ENCODE measurements around the gene ADM2. TPM values are rescaled to one million over a fixed set of nuclear protein-coding genes. Genes with fewer than 3 reads are reported as not detected.

ADM2 gene
- total RNA-seq, 6 donors from 2014 or later: 0.30 to 3.1 (median 1.6) TPM

- DNase-seq (peak; percentile 96 to 100), ATAC-seq (ENCODE audit: low FRiP score in 2 of 2) (peak; percentile 72 to 74)
- Histone ChIP-seq H3K4me1 (peaks cover 35 to 60% (median 41%) of the 10 kb centered on the region in 4 donors), H3K27me3 (no peaks in the 10 kb centered on the region), H3K4me3 (peak within 1 kb of the TSS; percentile 69 to 94 (median 82)), H3K9me3 (no peaks in the 10 kb centered on the region), H3K27ac (peak within 1 kb of the TSS; percentile 95 to 100 (median 98)), H3K36me3 (peaks cover 16 to 41% (median 31%) of the 10 kb centered on the region in 4 donors)
- 0 to 1% methylated on average over 2 to 45 of the region's 84 CpGs for WGBS, 2 donors
- TF ChIP-seq CTCF (IDR thresholded peaks at IDR 0.05): peak in 4 of 6 experiments; percentile 58 to 76 (median 60)
- no peak for TF ChIP-seq EP300 (IDR thresholded peaks at IDR 0.05)
- peak; percentile 88 to 89 for TF ChIP-seq POLR2AphosphoS5 (IDR thresholded peaks at IDR 0.05)
- peak in 3 of 4 donors; percentile 62 to 91 (median 73) for TF ChIP-seq POLR2A (IDR thresholded peaks at IDR 0.05)
These were observed 43.9 kb downstream of the ADM2 start, which contains the start of gene SCO2 for GRCh38 chr22:50525104-50525857. Gene SCO2, minus strand, starts transcription at chr22:50525598. Its CDS starts 1,187 bp downstream, at chr22:50524411.

GRCh38 chr22:50525858-50526107, 44.4 kb downstream of the ADM2 start:
- no peaks in the 10 kb centered on the region for H3K27me3 ChIP-seq

GRCh38 chr22:50526108-50526833, 44.9 kb downstream of the ADM2 start:
- 2 to 8% methylated on average over 2 to 38 of the region's 77 CpGs for WGBS, 2 donors
- peaks cover 16 to 32% (median 28%) of the 10 kb centered on the region in 4 donors for H3K36me3 ChIP-seq
- peak overlapping the region; percentile 69 to 93 (median 74) for H3K4me3 ChIP-seq
- H3K4me1 ChIP-seq: peaks cover 39 to 70% (median 44%) of the 10 kb centered on the region in 4 donors
- peak; percentile 84 to 97 for DNase-seq
- H3K27ac ChIP-seq: peak overlapping the region; percentile 95 to 100 (median 98)
- TF ChIP-seq CTCF (IDR thresholded peaks at IDR 0.05) (peak; percentile 72 to 94 (median 92)), POLR2A (IDR thresholded peaks at IDR 0.05) (peak in 1 of 4 donors; percentile 25), EP300 (IDR thresholded peaks at IDR 0.05) (no peak), POLR2AphosphoS5 (IDR thresholded peaks at IDR 0.05) (peak in 1 of 2 donors; percentile 71)
- no peaks in the 10 kb centered on the region for H3K9me3 ChIP-seq
- no peaks in the 10 kb centered on the region for H3K27me3 ChIP-seq
- ATAC-seq (ENCODE audit: low FRiP score in 2 of 2): peak; percentile 27 to 56

More at GRCh38 chr22:50525858-50526107, 44.4 kb downstream of the ADM2 start:
- ATAC-seq (ENCODE audit: low FRiP score in 2 of 2): no peak
- H3K36me3 ChIP-seq: peaks cover 16 to 37% (median 30%) of the 10 kb centered on the region in 4 donors
- peaks cover 39 to 65% (median 44%) of the 10 kb centered on the region in 4 donors for H3K4me1 ChIP-seq
- H3K9me3 ChIP-seq: no peaks in the 10 kb centered on the region
- peak overlapping the region; percentile 69 to 93 (median 74) for H3K4me3 ChIP-seq
- DNase-seq: no peak
- peak overlapping the region; percentile 95 to 100 (median 98) for H3K27ac ChIP-seq
- 0% methylated on average over 12 of the region's 33 CpGs; no CpG with 5 or more reads in 1 of the 2 donors for WGBS, 2 donors
- TF ChIP-seq POLR2AphosphoS5 (IDR thresholded peaks at IDR 0.05) (no peak), CTCF (IDR thresholded peaks at IDR 0.05) (no peak), EP300 (IDR thresholded peaks at IDR 0.05) (no peak), POLR2A (IDR thresholded peaks at IDR 0.05) (no peak)

GRCh38 chr22:50526834-50527801, 45.8 kb downstream of the ADM2 start:
- DNase-seq (peak in 1 of 2 donors; percentile 87), ATAC-seq (ENCODE audit: low FRiP score in 2 of 2) (peak; percentile 8 to 21)
- Histone ChIP-seq H3K36me3 (peaks cover 9 to 23% (median 21%) of the 10 kb centered on the region in 4 donors), H3K27ac (peak overlapping the region; percentile 95 to 100 (median 98)), H3K9me3 (no peaks in the 10 kb centered on the region), H3K4me3 (peak overlapping the region; percentile 69 to 93 (median 74)), H3K4me1 (peaks cover 39 to 78% (median 45%) of the 10 kb centered on the region in 4 donors), H3K27me3 (no peaks in the 10 kb centered on the region)
- 44 to 45% methylated on average over 23 to 27 of the region's 29 CpGs for WGBS, 2 donors
- TF ChIP-seq POLR2A (IDR thresholded peaks at IDR 0.05): peak in 1 of 4 donors; percentile 63
- peak; percentile 39 to 57 for TF ChIP-seq POLR2AphosphoS5 (IDR thresholded peaks at IDR 0.05)
- TF ChIP-seq CTCF (IDR thresholded peaks at IDR 0.05): no peak
- TF ChIP-seq EP300 (IDR thresholded peaks at IDR 0.05): no peak

Measured in upper lobe of left lung (tissue), 6 donors.